GM12872 (cell line): ENCODE measurements around the gene RP9.

Experiments
- TF ChIP-seq, protein P1 (sequence below): IDR thresholded peaks from 3 replicates; pipeline ENCODE4 v1.5.1; 2011; ENCODE audit warnings: low read depth, mild to moderate bottlenecking, low read length, moderate library complexity; ENCODE audit not compliant: insufficient read depth

The RP9 gene

DNA sequence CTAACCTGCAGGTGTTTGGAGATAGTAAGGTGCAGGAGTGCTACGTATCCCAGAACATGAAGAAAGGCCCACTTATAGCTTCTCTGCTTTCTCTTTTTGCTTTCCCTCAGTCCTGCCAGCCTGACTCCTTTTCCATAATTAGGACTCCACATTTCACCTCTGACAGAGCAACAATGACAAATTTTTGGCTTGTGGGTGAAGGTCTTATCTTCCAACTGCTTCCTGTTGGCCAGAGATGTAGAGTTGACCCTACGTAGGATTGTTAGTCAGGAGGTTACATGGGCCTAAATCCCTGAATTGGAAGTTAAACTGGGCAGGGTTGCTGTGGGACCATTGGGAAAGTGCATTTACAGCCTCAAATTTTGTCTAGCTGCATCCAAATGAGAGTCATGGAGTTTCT is 21.3 kb downstream of the RP9 start:
- TF ChIP-seq, protein P1, sequence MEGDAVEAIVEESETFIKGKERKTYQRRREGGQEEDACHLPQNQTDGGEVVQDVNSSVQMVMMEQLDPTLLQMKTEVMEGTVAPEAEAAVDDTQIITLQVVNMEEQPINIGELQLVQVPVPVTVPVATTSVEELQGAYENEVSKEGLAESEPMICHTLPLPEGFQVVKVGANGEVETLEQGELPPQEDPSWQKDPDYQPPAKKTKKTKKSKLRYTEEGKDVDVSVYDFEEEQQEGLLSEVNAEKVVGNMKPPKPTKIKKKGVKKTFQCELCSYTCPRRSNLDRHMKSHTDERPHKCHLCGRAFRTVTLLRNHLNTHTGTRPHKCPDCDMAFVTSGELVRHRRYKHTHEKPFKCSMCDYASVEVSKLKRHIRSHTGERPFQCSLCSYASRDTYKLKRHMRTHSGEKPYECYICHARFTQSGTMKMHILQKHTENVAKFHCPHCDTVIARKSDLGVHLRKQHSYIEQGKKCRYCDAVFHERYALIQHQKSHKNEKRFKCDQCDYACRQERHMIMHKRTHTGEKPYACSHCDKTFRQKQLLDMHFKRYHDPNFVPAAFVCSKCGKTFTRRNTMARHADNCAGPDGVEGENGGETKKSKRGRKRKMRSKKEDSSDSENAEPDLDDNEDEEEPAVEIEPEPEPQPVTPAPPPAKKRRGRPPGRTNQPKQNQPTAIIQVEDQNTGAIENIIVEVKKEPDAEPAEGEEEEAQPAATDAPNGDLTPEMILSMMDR: no peak

DNA sequence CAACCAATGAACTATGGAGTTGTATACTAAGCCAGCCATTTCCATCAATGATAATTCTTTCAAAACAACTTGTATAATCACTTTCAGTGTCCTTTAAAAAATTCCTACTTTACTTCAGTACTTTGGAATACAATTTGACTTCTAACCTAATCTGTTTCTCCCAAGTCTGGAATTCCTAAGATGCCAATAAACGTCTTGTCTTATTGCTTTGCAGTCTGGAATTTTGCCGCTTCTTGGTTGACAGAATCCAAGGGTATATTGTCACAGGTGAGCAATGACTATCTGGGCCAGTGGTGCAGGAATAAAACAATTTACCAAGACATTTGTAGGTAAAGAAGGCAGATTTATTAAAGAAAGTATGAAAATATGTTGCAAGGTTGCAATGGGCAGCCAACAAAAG is 21.8 kb downstream of the RP9 start:
- TF ChIP-seq, protein P1: no peak

DNA sequence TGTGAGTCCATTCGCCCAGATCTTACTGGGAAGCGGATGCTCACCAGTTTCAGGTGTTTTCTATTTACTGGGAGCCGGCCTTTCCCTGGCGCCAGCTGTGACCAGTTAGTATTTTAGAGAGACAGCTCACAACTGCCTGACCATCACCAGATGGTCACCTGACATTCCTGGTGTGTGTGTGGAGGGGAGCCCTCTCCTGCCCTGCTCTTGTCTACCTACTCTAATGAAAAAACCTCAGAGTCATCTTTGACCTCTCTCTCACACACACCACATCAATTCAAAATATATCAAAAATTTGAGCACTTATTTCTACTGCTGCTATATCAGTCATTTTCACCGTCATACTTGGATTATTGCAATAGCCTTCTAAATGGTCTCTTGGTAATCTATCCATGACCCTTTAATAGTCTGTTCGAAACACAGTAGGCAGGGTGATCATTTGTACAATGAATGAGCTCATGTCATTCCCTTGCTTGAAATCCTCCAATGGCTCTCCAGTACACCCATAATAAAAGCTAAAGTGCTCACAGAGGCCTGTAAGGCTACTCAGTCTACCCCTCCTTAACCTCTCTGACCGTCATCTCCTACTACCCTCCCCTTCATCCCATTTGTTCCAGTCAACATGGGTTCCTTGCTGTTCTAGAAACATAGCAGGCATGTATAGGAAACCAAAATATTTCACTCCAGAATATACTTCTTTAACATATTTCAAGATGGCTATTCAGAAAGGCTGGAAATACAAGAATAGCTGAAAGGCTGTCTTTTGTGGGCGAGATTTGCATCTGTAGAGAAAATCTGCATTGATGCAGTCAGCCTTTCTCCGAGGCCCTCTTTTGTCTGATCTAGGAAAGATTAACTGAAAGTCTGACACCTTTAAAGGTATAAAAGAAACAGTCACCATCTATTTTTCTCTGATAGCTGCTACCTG is 29.2 kb downstream of the RP9 start:
- TF ChIP-seq, protein P1: no peak

DNA sequence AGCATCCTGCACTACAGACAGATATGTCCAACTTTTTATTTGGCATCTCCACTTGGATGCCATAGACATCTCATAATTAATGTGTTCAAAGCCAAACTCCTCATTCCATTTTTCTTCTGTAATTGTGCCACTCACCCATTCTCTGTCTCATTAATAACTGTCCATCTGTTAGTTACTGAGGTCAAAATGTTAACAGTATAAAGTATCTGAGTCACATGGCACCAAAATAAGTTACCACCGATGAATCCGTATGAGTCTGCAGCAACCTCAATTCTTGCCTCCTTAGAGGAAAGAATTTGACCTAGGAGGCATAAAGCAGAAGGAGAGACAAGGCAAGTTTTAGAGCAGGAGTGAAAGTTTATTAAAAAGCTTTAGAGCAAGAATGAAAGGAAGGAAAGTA is 30.1 kb downstream of the RP9 start:
- TF ChIP-seq, protein P1: no peak

DNA sequence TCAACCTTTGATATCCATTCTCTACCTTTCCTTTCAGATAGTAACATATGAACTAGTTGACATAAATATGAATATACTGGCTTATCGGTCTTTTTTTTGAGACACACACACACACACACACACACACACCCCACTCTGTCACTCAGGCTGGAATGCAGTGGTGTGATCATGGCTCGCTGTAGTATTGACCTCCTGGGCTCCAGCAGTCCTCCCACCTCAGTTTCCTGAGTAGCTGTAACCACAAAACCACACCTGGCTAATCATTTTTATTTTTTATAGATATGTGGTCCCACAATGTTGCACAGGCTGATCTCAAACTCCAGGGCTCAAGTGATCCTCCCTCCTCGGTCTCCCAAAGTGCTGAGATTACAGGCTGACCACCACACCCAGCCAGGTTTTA is 32.5 kb downstream of the RP9 start:
- TF ChIP-seq, protein P1: no peak

DNA sequence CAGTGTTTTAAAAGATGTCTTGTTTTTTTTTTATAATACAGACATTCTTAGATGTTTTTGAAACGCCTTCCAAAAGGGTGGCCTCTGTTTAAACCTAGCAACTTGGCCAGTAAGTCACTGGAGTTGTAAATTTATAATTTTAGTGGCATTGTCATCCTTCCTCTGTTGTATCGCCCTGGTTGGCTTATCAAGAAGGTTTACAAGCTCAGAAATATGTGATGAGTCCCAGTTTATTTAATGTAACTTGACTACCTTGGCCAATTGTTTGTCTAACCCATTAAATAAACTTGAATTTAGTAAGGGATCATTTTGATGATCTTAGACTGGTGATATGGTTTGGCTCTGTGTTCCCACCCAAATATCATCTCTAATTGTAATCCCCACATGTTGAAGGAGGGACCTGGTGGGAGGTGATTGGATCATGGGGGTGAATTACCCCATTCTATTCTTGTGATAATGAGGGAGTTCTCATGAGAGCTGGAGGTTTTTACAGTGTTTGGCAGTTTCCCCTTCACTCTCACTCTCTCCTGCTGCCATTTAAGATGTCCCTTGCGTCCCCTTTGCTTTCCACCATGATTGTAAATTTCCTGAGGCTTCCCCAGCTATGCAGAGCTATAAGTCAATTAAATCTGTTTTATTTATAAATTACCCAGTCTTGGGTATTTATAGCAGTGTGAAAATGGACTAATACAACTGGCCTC is 33.2 kb downstream of the RP9 start:
- TF ChIP-seq, protein P1: no peak

DNA sequence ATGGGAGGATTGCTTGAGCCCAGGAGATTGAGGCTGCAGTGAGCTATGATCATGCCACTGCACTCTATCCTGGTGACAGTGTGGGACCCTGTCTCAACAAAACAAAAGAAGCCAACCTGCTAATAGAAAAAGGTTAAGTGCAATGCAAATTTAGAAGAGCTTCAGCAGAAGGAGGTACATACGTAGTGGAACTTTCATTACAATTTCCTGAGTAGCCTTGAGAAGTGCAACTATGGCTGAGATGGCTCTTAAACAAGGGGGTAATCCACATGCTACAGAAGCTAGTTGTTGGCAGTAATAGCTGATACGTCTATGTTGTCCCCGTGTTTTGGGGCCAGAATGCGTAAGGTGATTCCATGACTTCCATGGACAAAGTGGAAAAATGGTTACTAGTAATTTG is 36.0 kb downstream of the RP9 start:
- TF ChIP-seq, protein P1: no peak
